Measurements from ENCODE around the gene SLC12A4.
"Not testable (repeated sequence)": the region's sequence is repeated elsewhere in the genome, so short reads cannot be mapped to it uniquely, and the experiment has no call there.

Gene SLC12A4

GRCh38 chr16:67924140-67924906, 44.1 kb downstream of the SLC12A4 start:
- DNase-seq: no peak

DNA sequence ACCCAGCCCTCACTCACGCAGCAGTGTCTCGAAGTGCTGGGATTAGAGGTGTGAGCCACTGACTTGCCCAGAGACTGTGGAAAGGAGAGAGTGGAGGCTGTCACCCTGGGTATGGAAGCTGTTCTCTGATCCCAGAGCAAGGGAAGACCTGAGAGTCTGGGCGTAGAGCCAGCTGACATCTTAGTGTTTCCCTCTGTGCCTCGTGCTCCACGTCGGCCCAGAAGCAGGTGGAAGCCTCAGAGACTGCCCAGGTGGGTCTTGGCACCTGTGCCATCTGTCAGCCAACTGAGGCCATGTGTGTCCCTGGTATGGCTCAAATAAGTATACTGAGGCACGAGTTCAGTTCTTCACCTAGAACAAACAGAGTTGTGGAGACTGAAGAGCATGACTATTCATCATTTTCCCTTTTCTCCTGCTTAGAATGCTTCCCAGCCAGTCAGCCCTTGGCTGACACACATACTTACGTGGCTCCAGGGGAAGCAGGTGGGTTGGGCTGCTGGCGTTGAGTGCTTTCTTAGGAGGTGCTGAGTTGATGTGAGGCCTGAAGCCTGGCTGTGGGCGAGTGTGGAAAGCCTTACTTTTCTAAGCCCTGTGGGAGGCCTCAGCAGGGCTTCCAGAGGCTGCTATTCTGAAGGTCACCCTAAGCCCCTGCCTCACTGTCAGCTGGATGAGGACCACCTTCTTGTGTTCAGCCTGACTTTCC, 44.9 kb downstream of the SLC12A4 start:
- no peak for DNase-seq

GRCh38 chr16:67922740-67923139, 45.7 kb downstream of the SLC12A4 start:
- no peak for DNase-seq

- DNase-seq: no peak
These were observed 46.2 kb downstream of the SLC12A4 start for GRCh38 chr16:67922221-67922620.

DNA sequence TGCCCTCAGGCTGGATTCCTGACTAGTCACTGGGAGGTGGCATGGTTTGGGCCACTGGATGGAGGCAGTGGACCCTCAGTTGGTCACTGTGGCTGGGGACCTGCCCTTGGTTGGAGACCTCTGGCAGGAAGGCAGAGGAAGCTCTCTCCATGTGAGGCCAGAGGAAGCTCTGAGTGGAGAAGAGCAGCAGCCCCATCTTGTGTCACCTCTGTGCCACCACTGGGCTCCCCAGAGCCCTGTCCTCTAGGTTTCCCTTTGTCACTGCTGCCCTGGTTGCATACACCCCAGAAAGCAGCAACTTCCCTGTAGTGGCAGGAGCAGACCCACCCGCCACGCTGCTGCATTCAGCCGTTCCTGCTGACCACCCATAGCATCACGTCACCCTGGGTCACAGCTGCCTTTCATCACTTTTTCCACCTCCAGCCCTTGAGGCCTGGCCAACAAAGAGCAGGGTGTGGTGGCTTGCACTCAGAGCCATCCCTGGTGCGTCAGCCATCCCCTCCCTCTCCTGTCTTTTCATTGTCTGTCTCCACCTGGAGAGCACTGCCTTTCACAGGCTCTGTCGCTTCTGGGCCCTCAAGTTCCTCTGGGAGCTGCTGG, 48.7 kb downstream of the SLC12A4 start:
- DNase-seq: no peak

DNA sequence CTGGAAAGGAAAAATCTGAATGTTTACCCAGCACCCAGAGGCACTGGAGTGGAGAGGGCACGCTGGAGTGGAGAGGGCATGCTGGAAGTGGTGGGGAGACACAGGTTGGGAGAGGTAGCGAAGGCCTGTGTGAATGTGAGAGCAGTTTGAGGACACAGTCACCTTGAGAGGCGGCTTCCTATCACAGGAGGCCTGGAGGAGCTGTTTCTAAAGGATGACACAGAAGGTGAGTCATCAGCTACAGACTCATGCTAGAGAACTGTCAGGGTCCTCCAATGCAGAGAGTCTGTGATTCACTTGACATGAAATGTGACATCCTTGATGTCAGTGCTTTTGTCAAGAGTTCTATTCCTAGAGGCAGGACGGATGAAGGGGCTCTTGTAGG, 50.6 kb downstream of the SLC12A4 start:
- DNase-seq: no peak

DNA sequence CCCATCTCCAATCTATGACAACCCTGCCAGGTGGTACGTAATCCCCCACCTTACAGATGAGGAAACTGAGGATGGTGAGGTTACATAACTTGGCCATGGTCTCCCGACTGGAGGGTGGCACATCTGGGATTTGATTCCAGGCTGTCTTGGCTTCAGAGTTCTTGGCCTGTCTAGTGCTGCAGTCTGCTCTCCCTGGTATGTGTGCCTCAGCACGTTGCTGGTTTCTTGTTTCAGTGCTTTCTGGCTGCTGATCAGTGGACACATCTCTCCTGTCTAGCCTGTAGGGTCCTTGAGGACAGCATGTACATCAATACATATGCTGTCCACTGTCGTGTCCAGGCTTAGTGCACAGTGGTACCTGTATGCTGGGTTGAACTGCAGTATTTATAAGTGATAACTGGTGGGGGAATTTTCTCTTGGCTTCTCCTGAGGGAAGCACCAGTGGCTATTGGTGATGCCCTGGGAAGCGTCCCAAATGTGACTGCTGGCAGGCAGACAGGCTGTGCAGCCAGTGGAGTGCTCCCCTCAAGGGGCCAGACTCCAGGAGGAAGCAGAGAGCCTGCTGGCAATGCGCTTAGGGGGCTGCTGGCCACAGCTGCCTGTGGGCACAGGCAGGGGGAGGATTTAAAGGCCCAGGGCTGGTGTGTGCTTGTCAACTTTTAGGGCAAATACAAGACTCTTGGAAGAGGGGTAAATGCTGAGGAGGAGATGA, 51.1 kb downstream of the SLC12A4 start:
- no peak for DNase-seq

DNA sequence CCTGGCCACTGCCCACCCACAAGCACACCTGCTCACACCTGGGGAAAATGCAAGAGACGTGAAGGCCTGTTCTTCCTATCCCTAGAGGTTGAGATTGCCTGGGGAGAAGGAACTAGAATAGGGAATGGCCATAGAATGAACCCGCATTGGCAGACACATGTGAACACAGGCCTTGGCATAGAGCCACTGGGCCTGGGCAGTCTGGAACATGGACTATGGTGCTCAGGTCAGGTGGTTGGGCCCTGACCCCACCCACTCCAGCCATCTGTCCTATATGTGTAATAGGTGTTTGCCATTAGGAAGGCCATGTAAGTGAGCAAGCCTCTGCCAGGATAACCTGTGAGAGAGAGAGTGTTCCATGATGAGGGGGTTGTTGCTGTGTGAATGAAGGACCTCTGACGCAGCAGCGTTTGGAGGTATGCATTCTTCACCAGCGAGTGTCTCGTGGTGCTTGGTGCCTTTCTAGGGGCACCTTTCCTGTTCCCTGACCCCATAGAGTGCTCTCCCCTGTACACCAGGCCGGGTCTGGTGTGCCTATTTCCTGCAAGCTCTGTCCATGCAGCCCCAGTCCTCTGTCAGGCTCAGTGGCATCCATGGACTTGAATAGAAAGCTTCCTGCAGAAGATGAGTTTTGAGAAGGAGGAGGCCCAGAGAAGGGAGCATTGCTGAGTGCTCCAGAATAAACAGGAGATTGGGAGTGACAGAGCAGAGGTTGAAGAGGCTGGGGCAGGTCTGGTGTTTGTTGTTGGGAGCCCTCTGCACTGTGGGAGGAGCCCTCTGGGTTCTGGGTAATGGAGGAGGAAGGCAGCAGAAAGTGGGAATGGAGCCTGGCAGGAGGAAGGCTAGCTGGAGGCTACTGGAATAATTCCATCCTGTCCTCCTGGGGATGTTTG, 52.4 kb downstream of the SLC12A4 start:
- no peak for DNase-seq

DNA sequence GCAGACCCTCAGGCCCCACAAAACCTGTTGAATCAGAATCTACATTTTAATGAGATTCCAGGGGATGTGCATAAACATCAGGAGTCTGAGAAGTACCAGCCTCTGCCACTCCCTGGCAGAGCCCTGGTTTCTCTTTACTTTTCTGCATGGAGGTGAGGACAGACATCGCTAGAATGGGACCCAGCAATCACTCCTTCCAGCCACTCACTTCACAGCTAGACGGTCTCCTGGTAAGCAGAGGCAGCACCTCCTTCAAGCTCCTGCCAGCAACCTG, 53.0 kb downstream of the SLC12A4 start:
- not testable (repeated sequence) for DNase-seq

DNA sequence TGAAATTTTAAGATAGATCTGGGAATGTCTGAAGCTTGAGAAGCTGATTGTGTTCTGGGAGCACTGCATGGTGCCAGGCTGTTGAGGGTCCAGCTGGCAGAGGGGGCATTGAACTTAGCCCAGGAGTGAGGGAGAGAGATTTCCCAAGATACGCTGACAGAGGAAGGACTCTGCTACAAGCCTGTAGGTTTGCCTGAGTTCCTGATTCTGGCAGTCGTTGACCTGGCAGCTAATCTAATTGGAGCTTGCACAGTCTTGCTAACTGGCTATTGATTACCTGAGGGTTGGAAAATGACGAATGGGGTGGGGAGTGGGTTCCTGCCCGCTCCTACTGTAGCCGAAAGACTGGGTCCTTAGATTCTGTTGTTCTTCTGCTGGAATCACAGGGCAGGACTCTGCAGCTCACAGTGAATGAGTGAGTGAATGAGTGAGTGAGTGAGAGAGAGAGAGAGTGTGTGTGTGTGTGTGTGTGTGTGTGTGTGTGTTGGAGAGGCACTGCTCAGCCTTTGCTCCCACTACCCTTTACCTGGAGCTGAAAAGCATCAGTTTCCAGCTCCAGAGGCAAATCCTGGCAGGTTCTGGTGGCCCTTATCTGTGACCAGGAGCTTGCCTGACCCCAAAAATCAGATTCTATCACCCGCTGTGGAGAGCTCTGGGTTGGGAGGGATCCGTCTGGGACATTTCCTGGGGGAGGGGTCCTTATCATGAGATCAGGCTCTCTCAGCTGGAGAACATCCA, 53.5 kb downstream of the SLC12A4 start:
- no peak for DNase-seq

DNA sequence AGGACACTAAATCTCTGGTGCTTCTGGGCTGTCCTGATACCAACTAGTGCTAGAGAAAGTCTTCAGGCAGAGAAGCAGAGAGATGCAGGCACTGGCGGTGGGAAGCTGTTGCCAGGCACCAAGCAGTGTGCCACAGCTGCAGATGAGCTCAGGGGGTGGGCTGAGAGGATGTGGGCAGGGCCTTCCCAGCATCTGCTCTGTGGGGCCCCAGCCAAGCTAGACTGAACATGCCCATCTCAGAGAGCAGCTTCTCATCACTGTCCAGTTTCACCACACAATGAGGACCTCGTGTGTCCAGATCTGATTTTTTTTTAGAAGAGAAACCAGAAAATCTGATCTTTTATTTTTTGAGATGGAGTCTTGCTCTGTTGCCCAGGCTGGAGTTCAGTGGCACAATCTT, 58.3 kb downstream of the SLC12A4 start:
- DNase-seq: peak; percentile 10

DNA sequence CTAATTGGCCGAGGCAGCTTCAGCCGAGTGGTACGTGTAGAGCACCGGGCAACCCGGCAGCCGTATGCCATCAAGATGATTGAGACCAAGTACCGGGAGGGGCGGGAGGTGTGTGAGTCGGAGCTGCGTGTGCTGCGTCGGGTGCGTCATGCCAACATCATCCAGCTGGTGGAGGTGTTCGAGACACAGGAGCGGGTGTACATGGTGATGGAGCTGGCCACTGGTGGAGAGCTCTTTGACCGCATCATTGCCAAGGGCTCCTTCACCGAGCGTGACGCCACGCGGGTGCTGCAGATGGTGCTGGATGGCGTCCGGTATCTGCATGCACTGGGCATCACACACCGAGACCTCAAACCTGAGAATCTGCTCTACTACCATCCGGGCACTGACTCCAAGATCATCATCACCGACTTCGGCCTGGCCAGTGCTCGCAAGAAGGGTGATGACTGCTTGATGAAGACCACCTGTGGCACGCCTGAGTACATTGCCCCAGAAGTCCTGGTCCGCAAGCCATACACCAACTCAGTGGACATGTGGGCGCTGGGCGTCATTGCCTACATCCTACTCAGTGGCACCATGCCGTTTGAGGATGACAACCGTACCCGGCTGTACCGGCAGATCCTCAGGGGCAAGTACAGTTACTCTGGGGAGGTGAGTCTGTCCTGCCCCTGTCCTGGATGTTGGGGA, 59.2 kb downstream of the SLC12A4 start:
- no peak for DNase-seq

DNA sequence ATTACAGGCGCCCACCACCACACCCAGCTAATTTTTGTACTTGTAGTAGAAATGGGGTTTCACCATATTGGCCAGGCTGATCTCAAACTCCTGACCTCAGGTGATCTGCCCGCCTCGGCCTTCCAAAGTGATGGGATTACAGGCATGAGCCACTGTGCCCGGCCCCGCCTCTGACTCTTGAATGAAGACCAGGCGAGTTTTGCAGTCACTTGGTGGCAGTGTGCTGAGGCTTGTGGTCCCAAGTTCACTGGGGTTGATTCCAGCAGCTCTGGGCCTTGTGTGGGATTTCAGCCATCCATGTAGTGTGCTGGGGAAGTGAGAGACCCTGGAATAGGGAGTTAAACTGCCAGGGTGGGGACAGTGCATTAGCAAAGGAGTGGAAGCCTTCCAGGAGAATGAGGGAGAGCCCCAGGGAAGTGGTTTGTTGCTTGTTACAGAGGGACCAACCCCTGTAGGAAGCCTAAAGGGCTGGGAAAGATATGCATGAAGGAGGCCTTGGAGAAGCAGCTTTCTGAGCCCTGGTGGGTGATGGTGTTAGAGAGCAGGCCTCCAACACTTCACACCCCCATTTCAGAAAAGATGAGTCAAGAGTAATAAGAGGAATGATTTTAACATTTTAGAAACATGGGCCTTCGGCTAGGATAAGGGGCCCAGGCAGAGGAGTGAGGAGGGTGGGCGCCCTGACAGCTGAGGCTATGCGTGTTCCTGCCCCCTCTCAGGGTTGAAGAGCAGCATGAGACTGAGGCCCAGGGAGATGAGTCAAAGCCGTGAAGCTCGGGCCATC, 60.8 kb downstream of the SLC12A4 start:
- no peak for DNase-seq

- no peak for DNase-seq
These were observed 65.6 kb downstream of the SLC12A4 start for GRCh38 chr16:67902831-67903230.

DNA sequence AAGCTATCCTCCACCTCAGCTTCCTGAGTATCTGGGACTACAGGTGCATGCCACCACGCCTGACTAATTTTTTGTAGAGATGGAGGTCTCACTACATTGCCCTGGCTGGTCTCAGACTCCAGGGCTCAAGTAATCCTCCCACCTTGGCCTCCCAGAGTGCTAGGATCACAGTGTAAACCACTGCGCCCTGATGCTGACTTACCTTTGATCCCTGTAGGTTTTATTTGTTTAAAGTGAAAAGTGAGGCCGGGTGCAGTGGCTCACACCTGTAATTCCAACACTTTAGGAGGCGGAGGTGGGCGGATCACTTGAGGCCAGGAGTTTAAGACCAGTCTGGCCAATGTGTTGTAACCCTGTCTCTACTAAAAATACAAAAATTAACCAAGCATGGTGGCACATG, 66.7 kb downstream of the SLC12A4 start:
- no peak for DNase-seq

GRCh38 chr16:67897231-67897630, 71.2 kb downstream of the SLC12A4 start:
- no peak for DNase-seq

DNA sequence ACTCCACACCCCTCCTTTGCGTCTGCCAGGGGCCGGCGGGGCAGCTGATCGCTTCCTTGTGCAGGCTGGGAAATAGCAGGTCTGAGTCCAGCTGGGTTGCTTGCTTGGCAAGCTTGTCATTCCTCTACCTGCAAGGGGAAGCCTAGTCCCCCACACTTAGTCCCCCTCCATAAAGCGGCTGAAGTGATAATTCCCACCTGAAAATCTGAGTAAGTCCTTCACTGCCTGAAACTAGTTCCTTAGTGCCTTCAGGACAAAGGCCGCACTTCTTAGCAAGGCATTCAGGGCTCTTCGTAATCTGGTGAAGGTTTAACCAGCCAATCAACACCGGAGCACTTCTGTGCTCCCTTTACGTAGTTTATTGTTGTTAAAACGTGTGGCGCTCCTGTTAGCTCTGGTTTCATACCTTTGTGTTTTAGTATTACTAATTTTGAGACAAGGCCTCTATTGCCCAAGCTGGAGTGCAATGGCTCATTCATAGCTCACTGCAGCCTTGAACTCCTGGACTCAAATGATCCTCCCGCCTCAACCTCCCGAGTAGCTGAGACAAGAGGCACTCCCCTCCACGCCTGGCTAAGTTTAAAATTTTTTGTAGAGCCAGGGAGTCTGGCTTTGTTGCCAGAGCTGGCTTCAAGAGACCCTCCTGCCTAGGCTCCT, 74.6 kb downstream of the SLC12A4 start:
- DNase-seq: peak; percentile 57
